GM21390 (cell line): ENCODE measurements around the gene USP54.
"Not testable (repeated sequence)": the region's sequence is repeated elsewhere in the genome, so short reads cannot be mapped to it uniquely, and the experiment has no call there.

Experiments
- ATAC-seq: cut with Tn5 transposase; IDR thresholded peaks from one replicate; pipeline ENCODE4 v1.9.1; 2021; ENCODE audit not compliant: unreplicated experiment

Gene USP54

GRCh38 chr10:73590881-73591799, at the start of gene USP54:
Gene USP54 (minus strand): TSS chr10:73591342. CDS start chr10:73575658, 15,684 bp downstream.
- ATAC-seq: no peak

GRCh38 chr10:73639286-73639685, 48.1 kb upstream of the USP54 start:
- ATAC-seq: no peak

GRCh38 chr10:73635781-73636180, 44.6 kb upstream of the USP54 start:
- ATAC-seq: no peak

- no peak for ATAC-seq
Measured at GRCh38 chr10:73634421-73634820, 43.3 kb upstream of the USP54 start.

- no peak for ATAC-seq
Measured at GRCh38 chr10:73629165-73629564, 38.0 kb upstream of the USP54 start.

- ATAC-seq: no peak
Measured at GRCh38 chr10:73628405-73628804, 37.3 kb upstream of the USP54 start.

- ATAC-seq: no peak
Measured at GRCh38 chr10:73627300-73627699, 36.2 kb upstream of the USP54 start.

GRCh38 chr10:73625884-73626752, 35.0 kb upstream of the USP54 start:
- ATAC-seq: peak; percentile 95

- ATAC-seq: peak; percentile 49
Measured at GRCh38 chr10:73625004-73625883, 34.1 kb upstream of the USP54 start.

GRCh38 chr10:73623056-73623455, 31.9 kb upstream of the USP54 start:
- ATAC-seq: no peak

- not testable (repeated sequence) for ATAC-seq
Measured at GRCh38 chr10:73620974-73621373, 29.8 kb upstream of the USP54 start.

GRCh38 chr10:73617143-73617542, 26.0 kb upstream of the USP54 start:
- ATAC-seq: not testable (repeated sequence)

- no peak for ATAC-seq
Measured at GRCh38 chr10:73614720-73615119, 23.6 kb upstream of the USP54 start.

- ATAC-seq: no peak
Measured at GRCh38 chr10:73609116-73609515, 18.0 kb upstream of the USP54 start.

- no peak for ATAC-seq
Measured at GRCh38 chr10:73601486-73601921, 10.4 kb upstream of the USP54 start.

GRCh38 chr10:73597346-73597745, 6.2 kb upstream of the USP54 start:
- no peak for ATAC-seq

- ATAC-seq: no peak
Measured at GRCh38 chr10:73593812-73594211, 2.7 kb upstream of the USP54 start.

- no peak for ATAC-seq
Measured at GRCh38 chr10:73593110-73593509, 2.0 kb upstream of the USP54 start.

GRCh38 chr10:73591935-73592699, 975 bp upstream of the USP54 start:
- ATAC-seq: no peak

- ATAC-seq: no peak
Measured at GRCh38 chr10:73589563-73590126, 1.5 kb downstream of the USP54 start.
